Esophagus muscularis mucosa (tissue), 4 donors: Measurements from ENCODE around the gene LMX1A.

Experiments used
- EP300 ChIP-seq: sonication (generic); formaldehyde crosslinking; IDR thresholded peaks from one replicate; pipeline ENCODE4 v1.6.1; 2017; ENCODE audit warnings: antibody characterized with exemption
- POLR2A ChIP-seq: fragments of 450-650 bp; IDR thresholded peaks from one replicate; pipeline ENCODE4 v1.6.1; 2017; ENCODE audit warnings: antibody characterized with exemption, moderate library complexity, mild to moderate bottlenecking, low read depth
- POLR2AphosphoS5 ChIP-seq, 2 donors: sonication (generic); formaldehyde crosslinking; IDR thresholded peaks; one replicate each; pipeline ENCODE4 v1.6.1; 2017; ENCODE audit warnings: antibody characterized with exemption in 2 of 2
- TF ChIP-seq, protein P1 (sequence below), 3 experiments: fragments of 200-600 bp in 2 of 3; fragments of 450-650 bp in 1 of 3; sonication (generic) in 2 of 3; IDR thresholded peaks; one replicate each; pipeline ENCODE4 v1.5.1; 2017 to 2019; ENCODE audit warnings: antibody characterized with exemption in 3 of 3, mild to moderate bottlenecking in 2 of 3, moderate library complexity in 1 of 3

DNA sequence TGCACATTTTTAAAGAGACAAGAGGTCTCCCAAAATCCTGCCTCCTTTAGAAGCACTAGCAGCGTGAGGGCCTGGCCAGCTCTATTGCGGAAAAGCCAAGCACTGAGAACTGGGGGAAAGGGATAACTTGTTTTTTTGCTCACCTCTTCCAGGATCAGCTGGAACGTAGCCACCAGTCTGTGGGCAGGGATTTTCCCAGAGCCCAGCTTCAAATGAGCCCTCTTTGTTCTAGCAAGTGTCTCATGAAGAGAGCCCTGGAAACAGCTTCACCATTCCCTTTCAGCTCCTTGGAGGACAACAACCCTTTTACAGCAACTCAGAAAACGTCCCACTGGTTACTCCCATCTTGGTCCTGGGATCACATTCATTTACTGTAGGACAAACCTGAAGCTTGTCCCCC is 195.4 kb downstream of the LMX1A start:
- no peak for TF ChIP-seq POLR2A
- TF ChIP-seq EP300 = no peak
- TF ChIP-seq, protein P1, sequence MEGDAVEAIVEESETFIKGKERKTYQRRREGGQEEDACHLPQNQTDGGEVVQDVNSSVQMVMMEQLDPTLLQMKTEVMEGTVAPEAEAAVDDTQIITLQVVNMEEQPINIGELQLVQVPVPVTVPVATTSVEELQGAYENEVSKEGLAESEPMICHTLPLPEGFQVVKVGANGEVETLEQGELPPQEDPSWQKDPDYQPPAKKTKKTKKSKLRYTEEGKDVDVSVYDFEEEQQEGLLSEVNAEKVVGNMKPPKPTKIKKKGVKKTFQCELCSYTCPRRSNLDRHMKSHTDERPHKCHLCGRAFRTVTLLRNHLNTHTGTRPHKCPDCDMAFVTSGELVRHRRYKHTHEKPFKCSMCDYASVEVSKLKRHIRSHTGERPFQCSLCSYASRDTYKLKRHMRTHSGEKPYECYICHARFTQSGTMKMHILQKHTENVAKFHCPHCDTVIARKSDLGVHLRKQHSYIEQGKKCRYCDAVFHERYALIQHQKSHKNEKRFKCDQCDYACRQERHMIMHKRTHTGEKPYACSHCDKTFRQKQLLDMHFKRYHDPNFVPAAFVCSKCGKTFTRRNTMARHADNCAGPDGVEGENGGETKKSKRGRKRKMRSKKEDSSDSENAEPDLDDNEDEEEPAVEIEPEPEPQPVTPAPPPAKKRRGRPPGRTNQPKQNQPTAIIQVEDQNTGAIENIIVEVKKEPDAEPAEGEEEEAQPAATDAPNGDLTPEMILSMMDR (IDR thresholded peaks at IDR 0.05) = no peak
- no peak for TF ChIP-seq POLR2AphosphoS5 (IDR thresholded peaks at IDR 0.05)
